Stimulated activated CD4-positive, alpha-beta T cell treated with anti-CD3 and anti-CD28 coated beads, Interleukin-15, amount 100 ng/mL, for 24 hours (primary cell): ENCODE results near the gene DCLK1.

Experiments
- DNase-seq: peaks from one replicate; pipeline ENCODE4 v3.0.0-alpha.2; 2020

Gene DCLK1

GRCh38 chr13:35732565-35732964, 398.6 kb downstream of the DCLK1 start:
- DNase-seq: no peak

DNA sequence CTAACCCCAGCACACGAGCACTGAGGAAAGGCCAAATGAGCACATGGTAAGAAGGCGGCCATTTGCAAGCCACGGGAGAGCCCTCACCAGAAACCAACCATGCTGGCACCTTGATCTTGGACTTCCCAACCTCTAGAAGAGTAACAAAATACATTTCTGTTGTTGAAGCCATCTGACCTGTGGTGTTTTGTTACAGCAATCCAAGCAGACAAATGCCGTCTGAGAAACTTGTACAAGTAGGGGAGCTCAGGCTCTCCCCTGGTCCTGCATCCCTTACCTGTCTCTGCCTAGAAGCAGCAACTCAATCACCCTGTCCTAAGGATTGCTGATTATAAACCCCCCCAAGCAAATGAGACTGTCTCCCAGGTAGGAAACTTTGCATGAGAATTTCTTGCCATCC, 399.7 kb downstream of the DCLK1 start:
- no peak for DNase-seq

DNA sequence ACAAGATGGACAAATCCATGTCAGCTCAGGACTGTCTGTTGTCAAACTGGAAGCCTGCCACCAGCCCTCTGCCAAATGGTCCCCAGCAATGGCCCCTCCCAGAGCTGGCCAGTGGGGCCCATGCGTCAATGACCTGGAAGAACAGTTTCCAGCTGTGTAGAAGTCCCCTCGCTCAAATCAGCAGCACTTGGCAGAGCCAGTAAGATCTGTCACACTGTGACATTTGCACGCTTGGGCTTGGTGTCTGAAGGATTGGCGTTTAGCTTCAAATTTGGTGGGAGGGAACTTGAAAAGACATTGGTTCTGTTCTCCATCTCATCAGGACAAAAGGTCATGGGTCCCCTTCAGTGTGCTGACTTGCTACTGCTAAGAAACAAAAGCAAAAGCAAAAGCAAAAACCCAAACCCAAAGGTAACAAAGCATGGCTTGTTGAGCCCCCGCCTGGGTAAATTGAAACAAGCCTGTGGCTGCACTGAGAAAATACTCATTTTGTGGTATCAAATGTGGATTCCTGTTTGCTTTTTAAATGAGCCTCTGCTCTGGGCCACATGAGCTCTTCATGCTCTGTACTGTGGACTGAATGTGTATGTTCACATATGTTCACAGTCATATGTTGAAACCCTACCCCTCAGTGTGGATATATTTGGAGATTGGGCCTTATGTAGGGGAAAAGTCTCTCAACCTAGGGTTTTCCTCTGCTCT, 401.1 kb downstream of the DCLK1 start:
- no peak for DNase-seq

GRCh38 chr13:35727881-35728280, 403.3 kb downstream of the DCLK1 start:
- no peak for DNase-seq

- no peak for DNase-seq
Observed at GRCh38 chr13:35724446-35724845, 406.7 kb downstream of the DCLK1 start.

DNA sequence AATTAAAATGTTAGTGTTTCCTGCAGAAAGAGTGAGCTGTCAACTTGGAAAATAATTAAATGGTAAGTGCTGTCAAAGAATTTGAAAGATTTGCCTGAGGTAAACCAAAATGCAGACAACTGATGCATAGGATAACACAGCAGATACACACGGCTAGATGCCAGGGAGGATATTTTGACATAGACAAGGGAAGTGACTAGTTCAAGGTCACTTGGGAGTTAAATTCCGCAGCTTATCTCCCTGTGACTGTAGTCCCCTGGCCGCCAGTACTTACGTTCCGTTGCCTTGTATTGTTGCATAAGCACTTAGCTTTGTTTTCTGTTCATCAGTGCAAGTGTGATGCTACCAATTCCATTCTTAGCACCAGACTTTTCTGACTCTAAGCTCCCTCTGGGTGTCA, 407.4 kb downstream of the DCLK1 start:
- no peak for DNase-seq

DNA sequence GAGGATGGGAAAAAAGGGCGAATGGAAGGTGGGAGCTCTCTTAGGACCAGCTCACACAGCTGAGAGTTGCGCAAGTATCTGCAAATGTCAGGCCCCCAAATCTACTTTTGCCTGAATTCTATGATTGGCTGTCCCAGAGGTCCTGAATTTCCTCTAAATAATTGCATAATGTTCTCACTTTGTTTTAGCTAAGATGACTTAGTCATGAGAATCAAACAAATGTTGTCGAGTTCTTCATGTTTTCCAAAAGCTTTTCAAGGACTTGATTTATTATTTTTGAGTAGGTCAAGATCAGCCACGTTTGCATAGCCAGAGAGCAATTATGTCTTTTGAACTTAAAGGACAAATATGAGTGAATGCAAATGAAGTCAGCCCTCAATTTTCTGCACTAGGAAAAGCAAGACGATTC, 408.1 kb downstream of the DCLK1 start:
- DNase-seq: no peak

DNA sequence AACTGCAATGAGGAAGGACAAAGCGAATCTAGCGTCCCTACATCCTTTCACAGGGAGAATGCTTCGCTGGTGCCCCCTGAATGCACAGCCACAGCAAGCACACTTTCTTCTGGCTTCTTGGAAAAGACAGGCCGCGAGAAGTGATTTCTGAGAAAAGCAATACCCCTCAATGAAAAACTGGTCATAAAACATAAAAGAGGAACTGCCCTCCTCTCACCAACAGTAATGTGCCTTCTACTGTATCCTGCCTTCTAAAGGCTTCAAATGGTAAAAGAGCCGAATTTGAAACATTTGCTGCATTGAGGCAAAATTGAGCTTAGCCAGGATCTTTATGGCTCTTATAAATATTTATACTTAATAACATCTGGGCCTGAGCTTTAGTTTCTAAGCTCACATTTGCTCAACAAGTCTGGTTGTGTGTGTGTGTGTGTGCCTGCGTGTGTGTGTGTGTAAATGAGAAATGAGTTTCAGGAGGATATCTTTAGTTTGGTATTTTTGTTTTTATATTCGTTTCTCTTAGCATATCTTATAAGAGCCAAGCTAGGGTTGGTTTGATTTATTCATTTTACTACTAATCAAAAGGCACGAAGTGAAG, 408.6 kb downstream of the DCLK1 start:
- DNase-seq: no peak

DNA sequence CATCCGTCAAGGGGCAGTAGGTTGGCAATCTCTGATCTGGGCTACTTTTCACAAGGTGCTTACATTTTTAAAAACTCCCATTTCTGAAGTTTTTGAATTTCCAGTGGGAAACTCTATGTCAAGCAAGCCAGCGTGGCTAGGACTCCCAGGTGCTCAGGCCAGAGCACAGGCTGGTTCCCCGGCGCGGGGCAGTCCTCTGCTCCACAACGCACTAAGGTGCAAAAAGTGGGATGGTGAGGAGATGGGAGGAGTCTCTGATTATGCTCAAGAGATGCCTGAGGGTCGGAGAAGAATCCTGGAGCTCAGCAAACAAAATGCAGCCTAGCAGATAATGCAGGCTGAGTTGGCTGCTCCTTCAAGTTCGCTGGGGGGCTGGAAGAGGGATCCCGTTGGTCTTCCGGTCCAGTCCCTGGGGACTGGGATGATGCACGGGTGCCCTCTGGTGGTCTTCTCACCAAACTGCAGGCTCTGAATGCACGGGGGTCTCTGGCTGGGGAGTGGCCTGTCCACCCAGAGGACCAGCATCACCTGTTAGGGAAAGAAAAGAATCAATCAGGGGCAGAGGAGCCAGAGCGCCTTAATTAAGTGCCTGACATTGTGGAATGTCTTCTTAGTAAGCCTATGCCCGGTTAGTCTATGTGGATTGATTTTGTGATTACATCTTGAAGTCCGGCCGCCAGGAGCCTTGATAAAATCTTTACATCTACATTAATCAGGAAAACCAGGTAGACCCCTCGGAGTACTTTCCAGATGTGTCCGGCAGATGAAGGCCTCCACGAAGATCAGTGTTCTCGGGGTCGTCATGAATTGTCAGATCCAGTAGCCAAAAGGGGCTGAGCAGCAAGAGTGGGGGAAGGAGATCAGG, 410.3 kb downstream of the DCLK1 start:
- peak; percentile 50 for DNase-seq

DNA sequence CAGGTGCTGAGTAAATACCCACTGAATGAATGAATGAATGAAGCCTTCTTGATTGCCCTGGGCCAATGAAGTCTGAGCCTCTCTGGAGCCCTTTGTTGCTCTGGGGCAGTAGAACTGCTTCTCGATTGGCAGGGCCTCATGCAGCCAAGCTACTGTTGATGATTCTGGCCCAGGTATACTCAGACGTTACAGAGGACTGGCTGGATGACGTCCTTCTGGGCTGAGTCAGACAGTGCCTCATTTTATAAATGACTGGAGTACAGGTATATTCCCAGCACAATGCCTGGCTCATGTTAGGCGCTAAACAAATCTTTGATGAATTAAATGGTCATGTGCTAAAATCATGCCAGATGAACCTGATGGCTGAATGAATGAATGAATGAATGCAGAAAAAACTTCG, 410.9 kb downstream of the DCLK1 start:
- DNase-seq: no peak
